ENCODE measurements around the gene ENPP6. TPM values are rescaled to one million over a fixed set of nuclear protein-coding genes. Genes with fewer than 3 reads are reported as not detected.
A peak's percentile ranks its signal among the peaks of the same experiment; 100 is the strongest.

ENPP6 gene
- total and polyA plus RNA-seq, 2 of the 13 experiments (the other 11 are each of a cell fraction or from before 2014, with no cell fraction given) = not detected

DNA sequence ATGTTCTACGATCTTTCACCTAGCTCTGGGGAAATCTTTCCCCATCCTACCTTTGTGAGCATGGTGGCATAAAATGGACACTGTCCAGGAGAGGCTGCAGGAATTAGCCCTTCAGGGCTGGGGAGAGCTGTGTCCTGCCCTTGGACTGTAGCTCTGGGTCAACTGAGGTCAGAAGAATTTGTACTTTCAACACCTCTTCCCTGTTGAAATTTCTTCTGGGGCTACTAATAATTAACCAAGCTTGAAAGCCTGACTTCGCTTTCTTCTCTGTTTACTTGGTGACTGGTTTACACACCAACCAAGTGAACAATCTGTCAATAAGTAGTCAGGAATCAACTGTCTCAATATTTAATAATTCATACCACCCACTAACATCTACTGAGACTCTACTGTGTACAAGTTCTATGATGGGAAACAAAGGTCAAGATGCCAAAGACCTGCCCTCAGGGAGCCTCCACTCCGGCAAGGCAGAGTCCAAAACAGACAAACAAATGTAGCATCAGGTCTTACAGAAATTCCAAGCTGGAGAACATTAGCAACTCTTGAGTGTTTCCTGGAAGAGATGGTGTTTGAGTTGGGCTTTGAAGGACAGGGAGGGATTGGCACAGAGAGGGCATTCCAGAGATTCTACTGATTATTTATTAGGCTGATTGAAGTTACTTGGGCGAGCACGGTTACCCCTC is 113.1 kb downstream of the ENPP6 start (continued):
- TF ChIP-seq, protein P1, sequence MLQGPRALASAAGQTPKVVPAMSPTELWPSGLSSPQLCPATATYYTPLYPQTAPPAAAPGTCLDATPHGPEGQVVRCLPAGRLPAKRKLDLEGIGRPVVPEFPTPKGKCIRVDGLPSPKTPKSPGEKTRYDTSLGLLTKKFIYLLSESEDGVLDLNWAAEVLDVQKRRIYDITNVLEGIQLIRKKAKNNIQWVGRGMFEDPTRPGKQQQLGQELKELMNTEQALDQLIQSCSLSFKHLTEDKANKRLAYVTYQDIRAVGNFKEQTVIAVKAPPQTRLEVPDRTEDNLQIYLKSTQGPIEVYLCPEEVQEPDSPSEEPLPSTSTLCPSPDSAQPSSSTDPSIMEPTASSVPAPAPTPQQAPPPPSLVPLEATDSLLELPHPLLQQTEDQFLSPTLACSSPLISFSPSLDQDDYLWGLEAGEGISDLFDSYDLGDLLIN (CRISPR knock-in tag; IDR thresholded peaks at IDR 0.05; ENCODE audit: borderline replicate concordance) = no peak
- TF ChIP-seq ZKSCAN1 (IDR thresholded peaks at IDR 0.05; ENCODE audit: low read length) (no peak), MED8 (CRISPR knock-in tag; IDR thresholded peaks at IDR 0.05; ENCODE audit: insufficient replicate concordance) (no peak), HMG20B (CRISPR knock-in tag; conservative IDR thresholded peaks at IDR 0.05) (peak; percentile 57; the same call in 1 of the 2 replicates), CBX1 (IDR thresholded peaks at IDR 0.05; ENCODE audit: low read depth) (no peak), ZNF605 (CRISPR knock-in tag; IDR thresholded peaks at IDR 0.05) (no peak), ZNF660 (CRISPR knock-in tag; IDR thresholded peaks at IDR 0.05; ENCODE audit: borderline replicate concordance, low read depth) (no peak), ZIK1 (CRISPR knock-in tag; IDR thresholded peaks at IDR 0.05; ENCODE audit: borderline replicate concordance, low read depth) (no peak), ZNF550 (CRISPR knock-in tag; IDR thresholded peaks at IDR 0.05; ENCODE audit: borderline replicate concordance) (no peak), SALL2 (CRISPR knock-in tag; IDR thresholded peaks at IDR 0.05) (no peak), PRMT3 (CRISPR knock-in tag; IDR thresholded peaks at IDR 0.05; ENCODE audit: borderline replicate concordance, low read depth) (no peak), KLF6 (CRISPR knock-in tag; IDR thresholded peaks at IDR 0.05) (0 out of 2 replicates have a peak, but pooled peaks have one; percentile 53), SMAD3 (CRISPR knock-in tag; IDR thresholded peaks at IDR 0.05) (no peak), ZNF644 (CRISPR knock-in tag; IDR thresholded peaks at IDR 0.05; ENCODE audit: low read depth) (peak; percentile 72), MAFG (CRISPR knock-in tag; IDR thresholded peaks at IDR 0.05) (no peak), ZFP1 (CRISPR knock-in tag; IDR thresholded peaks at IDR 0.05) (0 out of 2 replicates have a peak, but pooled peaks have one; percentile 67), ATF7 (IDR thresholded peaks at IDR 0.05) (no peak), ATF7 (CRISPR knock-in tag; IDR thresholded peaks at IDR 0.05) (no peak), SMAD9 (CRISPR knock-in tag; IDR thresholded peaks at IDR 0.05) (no peak), RBAK (CRISPR knock-in tag; IDR thresholded peaks at IDR 0.05) (no peak), ZSCAN30 (CRISPR knock-in tag; IDR thresholded peaks at IDR 0.05) (no peak)
- TF ChIP-seq, protein P2, sequence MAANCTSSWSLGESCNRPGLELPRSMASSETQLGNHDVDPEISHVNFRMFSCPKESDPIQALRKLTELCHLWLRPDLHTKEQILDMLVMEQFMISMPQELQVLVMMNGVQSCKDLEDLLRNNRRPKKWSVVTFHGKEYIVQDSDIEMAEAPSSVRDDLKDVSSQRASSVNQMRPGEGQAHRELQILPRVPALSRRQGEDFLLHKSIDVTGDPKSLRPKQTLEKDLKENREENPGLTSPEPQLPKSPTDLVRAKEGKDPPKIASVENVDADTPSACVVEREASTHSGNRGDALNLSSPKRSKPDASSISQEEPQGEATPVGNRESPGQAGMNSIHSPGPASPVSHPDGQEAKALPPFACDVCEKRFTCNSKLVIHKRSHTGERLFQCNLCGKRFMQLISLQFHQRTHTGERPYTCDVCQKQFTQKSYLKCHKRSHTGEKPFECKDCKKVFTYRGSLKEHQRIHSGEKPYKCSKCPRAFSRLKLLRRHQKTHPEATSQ (CRISPR knock-in tag; IDR thresholded peaks at IDR 0.05; ENCODE audit: borderline replicate concordance) = peak; percentile 67; the same call in 1 of the 2 replicates
- TF ChIP-seq, protein P3, sequence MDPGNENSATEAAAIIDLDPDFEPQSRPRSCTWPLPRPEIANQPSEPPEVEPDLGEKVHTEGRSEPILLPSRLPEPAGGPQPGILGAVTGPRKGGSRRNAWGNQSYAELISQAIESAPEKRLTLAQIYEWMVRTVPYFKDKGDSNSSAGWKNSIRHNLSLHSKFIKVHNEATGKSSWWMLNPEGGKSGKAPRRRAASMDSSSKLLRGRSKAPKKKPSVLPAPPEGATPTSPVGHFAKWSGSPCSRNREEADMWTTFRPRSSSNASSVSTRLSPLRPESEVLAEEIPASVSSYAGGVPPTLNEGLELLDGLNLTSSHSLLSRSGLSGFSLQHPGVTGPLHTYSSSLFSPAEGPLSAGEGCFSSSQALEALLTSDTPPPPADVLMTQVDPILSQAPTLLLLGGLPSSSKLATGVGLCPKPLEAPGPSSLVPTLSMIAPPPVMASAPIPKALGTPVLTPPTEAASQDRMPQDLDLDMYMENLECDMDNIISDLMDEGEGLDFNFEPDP (CRISPR knock-in tag; conservative IDR thresholded peaks at IDR 0.05) = no peak
- TF ChIP-seq, protein P4, sequence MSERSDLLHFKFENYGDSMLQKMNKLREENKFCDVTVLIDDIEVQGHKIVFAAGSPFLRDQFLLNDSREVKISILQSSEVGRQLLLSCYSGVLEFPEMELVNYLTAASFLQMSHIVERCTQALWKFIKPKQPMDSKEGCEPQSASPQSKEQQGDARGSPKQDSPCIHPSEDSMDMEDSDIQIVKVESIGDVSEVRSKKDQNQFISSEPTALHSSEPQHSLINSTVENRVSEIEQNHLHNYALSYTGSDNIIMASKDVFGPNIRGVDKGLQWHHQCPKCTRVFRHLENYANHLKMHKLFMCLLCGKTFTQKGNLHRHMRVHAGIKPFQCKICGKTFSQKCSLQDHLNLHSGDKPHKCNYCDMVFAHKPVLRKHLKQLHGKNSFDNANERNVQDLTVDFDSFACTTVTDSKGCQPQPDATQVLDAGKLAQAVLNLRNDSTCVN (CRISPR knock-in tag; IDR thresholded peaks at IDR 0.05; ENCODE audit: borderline replicate concordance) = no peak

Data from HepG2 (cell line).